ENCODE measurements around the gene CORO1A.
"Not testable (repeated sequence)": the region's sequence is repeated elsewhere in the genome, so short reads cannot be mapped to it uniquely, and the experiment has no call there.

Gene CORO1A

DNA sequence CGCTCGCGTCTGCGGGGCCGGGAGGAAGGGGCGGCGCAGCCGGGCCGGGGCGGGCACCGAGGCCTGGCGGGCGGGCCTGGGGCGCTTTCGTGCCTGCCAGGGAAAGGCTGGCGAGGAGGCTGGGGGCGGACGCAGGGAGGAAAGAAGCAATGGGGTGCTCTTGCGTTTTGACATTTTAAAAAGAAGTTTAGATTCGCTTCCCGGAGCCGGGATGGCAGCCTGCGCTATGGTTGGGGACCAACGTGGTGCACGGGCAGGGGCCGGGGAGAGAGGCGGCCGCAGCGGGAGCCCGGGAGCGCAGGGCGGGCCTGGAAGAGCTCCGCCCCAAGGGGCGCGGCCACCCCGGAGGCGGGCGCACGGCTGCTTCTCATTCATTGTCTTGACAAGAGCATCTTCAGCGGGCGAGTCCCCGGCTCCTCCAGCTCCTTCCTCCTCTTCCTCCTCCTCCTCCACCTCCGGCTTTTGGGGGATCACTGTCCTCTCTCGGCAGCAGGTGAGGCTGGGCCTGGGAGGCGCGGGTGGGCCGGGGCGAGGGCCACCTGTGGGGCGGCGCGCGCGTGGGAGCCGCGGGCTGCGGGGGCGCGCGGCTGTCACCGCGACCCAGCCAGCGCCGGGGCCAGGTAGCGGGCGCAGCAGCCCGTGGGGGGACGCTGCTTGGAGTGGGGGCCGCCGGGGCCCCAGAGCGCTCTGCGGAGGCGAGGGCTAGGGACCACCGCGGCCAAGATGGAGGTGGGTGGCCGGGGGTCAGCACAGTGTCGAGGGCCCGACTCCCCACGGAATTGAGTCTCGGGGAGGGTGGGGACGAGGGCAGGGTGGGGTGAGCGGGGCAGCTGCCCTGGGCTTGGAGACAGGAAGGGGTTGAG is at the start of gene CORO1A:
Gene CORO1A (plus strand): TSS at position 370 of the 863 bp plus-strand sequence. CDS start 1,608 bp downstream, outside the sequence.
- peak; percentile 87 for DNase-seq (ENCODE audit: low spot score)

DNA sequence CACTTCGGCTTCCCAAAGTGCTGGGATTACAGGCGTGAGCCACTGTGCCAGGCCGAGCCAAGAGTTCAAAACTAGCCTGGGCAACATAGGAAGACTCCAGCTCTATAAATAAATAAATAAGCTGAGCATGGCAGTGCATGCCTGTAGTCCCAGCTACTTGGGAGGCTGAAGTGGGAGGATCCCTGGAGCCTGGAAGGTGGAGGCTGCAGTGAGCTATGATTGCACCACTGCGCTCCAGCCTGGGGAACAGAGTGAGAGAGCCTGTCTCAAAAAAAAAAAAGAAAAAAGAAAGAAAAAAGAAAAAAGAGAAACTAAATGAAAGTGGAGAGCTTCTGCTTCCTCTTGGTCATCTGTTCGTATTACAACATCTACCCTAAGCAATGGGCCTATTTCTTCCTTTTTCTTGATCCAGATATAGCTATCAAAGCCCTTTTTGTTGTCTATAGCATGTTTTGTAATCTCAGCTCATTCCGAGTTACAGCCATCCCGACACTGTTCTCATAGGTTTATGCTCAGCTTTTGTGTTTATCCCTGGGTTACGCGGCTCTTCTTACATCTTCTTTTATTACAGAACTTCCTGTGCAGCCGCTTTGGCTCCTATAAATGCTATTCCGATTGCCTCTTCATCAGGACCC is 46.3 kb upstream of the CORO1A start:
- no peak for DNase-seq (ENCODE audit: low spot score)

- DNase-seq (ENCODE audit: low spot score) = no peak
Measured at GRCh38 chr16:30137897-30138296, 45.5 kb upstream of the CORO1A start.

DNA sequence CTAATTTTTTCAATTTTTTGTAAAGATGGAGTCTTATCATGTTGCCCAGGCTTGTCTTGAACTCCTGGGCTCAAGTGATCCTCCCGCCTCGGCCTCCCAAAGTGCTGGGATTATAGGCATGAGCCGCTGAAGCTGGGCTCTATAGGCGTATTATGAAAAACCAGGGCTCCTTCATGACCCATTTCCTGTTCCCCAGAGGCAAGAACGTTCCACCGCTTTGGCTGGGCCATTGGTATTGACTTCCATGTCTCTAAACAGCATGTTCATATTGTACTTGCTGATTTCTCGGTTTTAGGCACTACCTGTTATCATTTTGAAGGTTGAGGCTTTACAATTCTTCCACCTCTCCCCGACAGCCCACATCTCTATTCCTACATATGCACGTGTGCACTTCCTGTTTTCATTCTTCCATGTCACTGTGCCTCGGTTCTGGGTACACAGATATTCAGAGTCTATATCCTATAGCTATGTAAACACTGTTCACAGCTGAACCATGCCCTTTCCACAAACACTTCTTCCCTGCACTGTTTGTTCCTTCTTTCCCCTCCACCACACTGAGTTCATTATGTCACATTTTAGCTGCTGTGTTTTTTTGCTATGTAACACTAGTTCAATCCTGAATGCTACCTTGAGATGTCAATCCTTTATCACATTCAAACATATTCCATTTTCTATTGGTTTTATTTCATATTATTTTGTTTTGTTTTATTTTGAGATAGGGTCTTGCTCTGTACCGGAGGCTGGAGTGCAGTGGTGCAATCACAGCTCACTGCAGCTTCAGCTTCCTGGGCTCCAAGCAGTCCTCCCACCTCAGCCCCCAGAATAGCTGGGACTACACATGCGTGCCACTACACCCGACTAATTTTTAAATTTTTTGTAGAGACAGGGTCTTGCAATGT is 43.6 kb upstream of the CORO1A start:
- DNase-seq (ENCODE audit: low spot score) = no peak

GRCh38 chr16:30141750-30142149 is 41.7 kb upstream of the CORO1A start:
- DNase-seq (ENCODE audit: low spot score) = no peak

GRCh38 chr16:30142672-30143346 is 40.6 kb upstream of the CORO1A start:
- DNase-seq (ENCODE audit: low spot score) = peak; percentile 21

DNA sequence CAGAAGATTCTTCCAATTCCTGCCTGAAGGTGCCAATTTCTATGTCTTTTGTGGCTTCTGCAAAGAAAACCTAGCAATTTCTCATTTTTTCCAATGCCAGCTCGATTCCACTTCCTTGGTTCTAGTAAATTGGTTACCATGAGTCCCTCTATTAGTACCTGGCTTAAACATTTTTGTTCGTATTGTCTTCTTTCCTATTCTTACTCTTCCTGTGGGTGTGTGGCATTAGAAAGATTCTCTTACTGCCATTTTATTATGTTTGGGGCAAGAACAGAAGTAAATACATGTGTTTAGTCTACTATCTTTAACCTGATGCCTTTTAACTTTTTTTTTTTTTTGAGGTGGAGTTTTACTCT is 40.1 kb upstream of the CORO1A start:
- DNase-seq (ENCODE audit: low spot score) = no peak

- no peak for DNase-seq (ENCODE audit: low spot score)
Measured at GRCh38 chr16:30144017-30144416, 39.4 kb upstream of the CORO1A start.

DNA sequence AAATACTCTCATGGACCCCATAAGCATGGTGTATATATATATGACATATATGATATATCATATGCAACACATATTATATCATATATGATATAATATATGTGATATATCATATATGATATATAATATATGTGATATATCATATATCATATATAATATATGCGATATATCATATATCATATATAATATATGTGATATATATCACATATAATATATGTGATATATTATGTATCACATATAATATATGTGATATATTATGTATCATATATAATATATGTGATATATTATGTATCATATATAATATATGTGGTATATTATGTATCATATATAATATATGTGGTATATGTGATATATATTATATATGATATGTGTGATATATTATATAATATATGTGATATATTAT is 38.5 kb upstream of the CORO1A start:
- no peak for DNase-seq (ENCODE audit: low spot score)

GRCh38 chr16:30145657-30146056 is 37.7 kb upstream of the CORO1A start:
- no peak for DNase-seq (ENCODE audit: low spot score)

- no peak for DNase-seq (ENCODE audit: low spot score)
Measured at GRCh38 chr16:30147843-30148510, 35.4 kb upstream of the CORO1A start.

GRCh38 chr16:30149250-30149930 is 34.0 kb upstream of the CORO1A start:
- no peak for DNase-seq (ENCODE audit: low spot score)

DNA sequence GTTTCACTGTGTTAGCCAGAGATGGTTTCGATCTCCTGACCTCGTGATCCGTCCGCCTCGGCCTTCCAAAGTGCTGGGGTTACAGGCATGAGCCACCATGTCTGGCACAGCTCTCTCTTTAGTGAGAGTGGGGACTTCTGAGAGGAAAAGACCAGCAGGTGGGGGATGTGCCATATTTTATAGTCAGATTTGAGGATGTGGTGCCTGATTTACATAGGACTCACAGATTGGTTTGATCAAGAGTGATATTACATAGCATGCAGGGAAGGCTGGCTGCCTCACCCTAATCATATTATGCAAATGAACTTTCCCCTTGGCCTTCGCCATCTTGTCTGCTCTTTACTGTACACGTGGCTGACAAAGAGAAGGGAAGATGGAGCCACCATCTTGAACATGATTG is 32.3 kb upstream of the CORO1A start:
- DNase-seq (ENCODE audit: low spot score) = no peak

- no peak for DNase-seq (ENCODE audit: low spot score)
Measured at GRCh38 chr16:30152517-30152916, 30.9 kb upstream of the CORO1A start.

DNA sequence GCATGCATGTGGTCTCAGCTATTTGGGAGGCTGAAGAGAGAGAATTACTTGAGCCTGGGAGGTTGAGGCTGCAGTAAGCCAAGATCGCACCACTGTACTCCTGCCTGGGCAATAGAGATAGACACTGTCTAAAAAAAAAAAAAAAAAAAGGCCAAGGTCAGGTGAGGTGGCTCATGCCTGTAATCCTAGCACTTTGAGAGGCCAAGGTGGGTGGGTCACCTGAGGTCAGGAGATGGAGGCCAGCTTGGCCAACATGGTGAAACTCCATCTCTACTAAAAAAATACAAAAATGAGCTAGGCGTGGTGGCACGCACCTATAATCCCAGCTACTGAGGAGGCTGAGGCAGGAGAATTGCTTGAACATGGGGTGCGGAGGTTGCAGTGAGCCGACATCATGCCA is 28.2 kb upstream of the CORO1A start:
- DNase-seq (ENCODE audit: low spot score) = no peak

GRCh38 chr16:30157214-30157613 is 26.2 kb upstream of the CORO1A start:
- DNase-seq (ENCODE audit: low spot score) = no peak

GRCh38 chr16:30163538-30163937 is 19.9 kb upstream of the CORO1A start:
- DNase-seq (ENCODE audit: low spot score) = no peak

- DNase-seq (ENCODE audit: low spot score) = peak; percentile 50
Measured at GRCh38 chr16:30166202-30166902, 17.1 kb upstream of the CORO1A start.

DNA sequence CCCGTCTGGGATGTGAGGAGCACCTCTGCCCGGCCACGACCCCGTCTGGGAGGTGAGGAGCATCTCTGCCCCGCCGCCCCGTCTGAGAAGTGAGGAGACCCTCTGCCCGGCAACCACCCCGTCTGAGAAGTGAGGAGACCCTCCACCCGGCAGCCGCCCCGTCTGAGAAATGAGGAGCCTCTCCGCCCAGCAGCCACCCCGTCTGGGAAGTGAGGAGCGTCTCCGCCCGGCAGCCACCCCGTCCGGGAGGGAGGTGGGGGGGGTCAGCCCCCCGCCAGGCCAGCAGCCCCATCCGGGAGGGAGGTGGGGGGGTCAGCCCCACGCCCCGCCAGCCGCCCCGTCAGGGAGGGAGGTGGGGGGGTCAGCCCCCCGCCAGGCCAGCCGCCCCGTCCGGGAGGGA is 14.7 kb upstream of the CORO1A start:
- DNase-seq (ENCODE audit: low spot score) = not testable (repeated sequence)

GRCh38 chr16:30169416-30169815 is 14.0 kb upstream of the CORO1A start:
- not testable (repeated sequence) for DNase-seq (ENCODE audit: low spot score)

Data from germinal center (tissue), 1 donor.